ENCODE results near the gene PPP1R3C. TPM values are rescaled to one million over a fixed set of nuclear protein-coding genes. Genes with fewer than 3 reads are reported as not detected.

Gene PPP1R3C
- total RNA-seq, 4 donors from 2014 or later = 3.3 to 8.7 (median 3.7) TPM

- no peaks in the 10 kb centered on the region for H3K9me3 ChIP-seq
- no peaks in the 10 kb centered on the region for H3K27me3 ChIP-seq
- WGBS, 2 donors = 73 to 82% methylated on average over 2 of the region's 2 CpGs
- TF ChIP-seq CTCF (IDR thresholded peaks at IDR 0.05) = no peak
- no peak for TF ChIP-seq POLR2A (IDR thresholded peaks at IDR 0.05)
- no peak for TF ChIP-seq EP300 (IDR thresholded peaks at IDR 0.05)
- H3K27ac ChIP-seq = no peak overlapping the region
- no peaks in the 10 kb centered on the region for H3K36me3 ChIP-seq
- H3K4me1 ChIP-seq = no peaks in the 10 kb centered on the region
- no peak overlapping the region for H3K4me3 ChIP-seq
- DNase-seq (ENCODE audit: low spot score in 2 of 2) = no peak
Observed at GRCh38 chr10:91677911-91678310, 45.0 kb upstream of the PPP1R3C start.

GRCh38 chr10:91672021-91672608 lies 39.2 kb upstream of the PPP1R3C start:
- H3K27me3 ChIP-seq = no peaks in the 10 kb centered on the region
- H3K4me3 ChIP-seq = no peak overlapping the region
- no peak overlapping the region for H3K27ac ChIP-seq
- TF ChIP-seq POLR2A (IDR thresholded peaks at IDR 0.05) = no peak
- TF ChIP-seq CTCF (IDR thresholded peaks at IDR 0.05) = no peak
- TF ChIP-seq EP300 (IDR thresholded peaks at IDR 0.05) = no peak
- 49 to 58% methylated on average over 5 of the region's 5 CpGs for WGBS, 2 donors
- no peaks in the 10 kb centered on the region for H3K4me1 ChIP-seq
- no peaks in the 10 kb centered on the region for H3K9me3 ChIP-seq
- DNase-seq (ENCODE audit: low spot score in 2 of 2) = no peak
- no peaks in the 10 kb centered on the region for H3K36me3 ChIP-seq

GRCh38 chr10:91668913-91669312 lies 36.0 kb upstream of the PPP1R3C start:
- Histone ChIP-seq H3K27me3 (no peaks in the 10 kb centered on the region), H3K9me3 (no peaks in the 10 kb centered on the region), H3K4me1 (no peaks in the 10 kb centered on the region), H3K27ac (no peak overlapping the region), H3K36me3 (no peaks in the 10 kb centered on the region), H3K4me3 (no peak overlapping the region)
- no peak for DNase-seq (ENCODE audit: low spot score in 2 of 2)
- WGBS, 2 donors = 57 to 64% methylated on average over 3 of the region's 3 CpGs
- TF ChIP-seq CTCF (IDR thresholded peaks at IDR 0.05) = no peak
- no peak for TF ChIP-seq POLR2A (IDR thresholded peaks at IDR 0.05)
- TF ChIP-seq EP300 (IDR thresholded peaks at IDR 0.05) = no peak

- no peak overlapping the region for H3K27ac ChIP-seq
- H3K4me3 ChIP-seq = no peak overlapping the region
- no peaks in the 10 kb centered on the region for H3K27me3 ChIP-seq
- no peaks in the 10 kb centered on the region for H3K36me3 ChIP-seq
- H3K4me1 ChIP-seq = no peaks in the 10 kb centered on the region
- DNase-seq (ENCODE audit: low spot score in 2 of 2) = no peak
- no peak for TF ChIP-seq CTCF (IDR thresholded peaks at IDR 0.05)
- TF ChIP-seq POLR2A (IDR thresholded peaks at IDR 0.05) = no peak
- TF ChIP-seq EP300 (IDR thresholded peaks at IDR 0.05) = no peak
- H3K9me3 ChIP-seq = no peaks in the 10 kb centered on the region
Observed at GRCh38 chr10:91665842-91666241, 33.0 kb upstream of the PPP1R3C start.

- no peaks in the 10 kb centered on the region for H3K36me3 ChIP-seq
- H3K9me3 ChIP-seq = no peaks in the 10 kb centered on the region
- DNase-seq (ENCODE audit: low spot score in 2 of 2) = no peak
- 88 to 92% methylated on average over 2 of the region's 2 CpGs for WGBS, 2 donors
- H3K4me1 ChIP-seq = no peaks in the 10 kb centered on the region
- H3K27ac ChIP-seq = no peak overlapping the region
- H3K27me3 ChIP-seq = no peaks in the 10 kb centered on the region
- no peak overlapping the region for H3K4me3 ChIP-seq
- TF ChIP-seq CTCF (IDR thresholded peaks at IDR 0.05) (no peak), POLR2A (IDR thresholded peaks at IDR 0.05) (no peak), EP300 (IDR thresholded peaks at IDR 0.05) (no peak)
Observed at GRCh38 chr10:91664426-91664825, 31.6 kb upstream of the PPP1R3C start.

Measured in tibial nerve (tissue), 4 donors.